Measurements from ENCODE around the gene MCRIP2.

The MCRIP2 gene

DNA sequence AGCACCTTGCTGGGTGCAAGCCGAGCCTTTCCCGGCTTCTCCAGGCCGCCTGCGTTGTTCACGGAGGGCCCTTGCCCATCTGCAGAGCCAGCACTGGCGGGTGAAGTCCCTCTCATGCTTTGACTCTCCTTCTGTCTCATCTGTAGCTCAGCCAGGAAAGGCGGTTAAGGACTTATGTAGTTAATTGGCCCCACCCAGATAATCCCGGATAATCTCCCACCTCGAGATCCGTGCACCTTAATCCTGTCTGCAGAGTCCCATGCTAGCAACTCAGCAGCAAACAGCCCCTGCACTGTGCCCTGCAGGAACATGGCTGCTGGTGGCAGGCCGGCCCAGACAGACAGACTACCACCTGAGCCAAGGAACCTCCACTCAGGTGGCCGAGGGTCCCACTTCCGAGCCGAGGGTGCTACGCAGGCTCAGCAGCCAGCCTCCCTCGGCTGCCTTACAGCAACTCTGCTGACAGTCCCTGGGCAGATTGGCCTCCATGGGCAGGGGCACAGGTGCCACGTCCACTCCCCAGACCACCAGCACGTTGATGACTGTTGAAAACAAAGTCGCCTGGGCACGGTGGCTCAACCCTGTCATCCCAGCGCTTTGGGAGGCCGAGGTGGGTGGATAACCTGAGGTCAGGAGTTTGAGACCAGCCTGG lies 34.8 kb upstream of the MCRIP2 start:
- no peak for TF ChIP-seq ZNF274 (IDR thresholded peaks at IDR 0.05; ENCODE audit: low read depth, low read length)

DNA sequence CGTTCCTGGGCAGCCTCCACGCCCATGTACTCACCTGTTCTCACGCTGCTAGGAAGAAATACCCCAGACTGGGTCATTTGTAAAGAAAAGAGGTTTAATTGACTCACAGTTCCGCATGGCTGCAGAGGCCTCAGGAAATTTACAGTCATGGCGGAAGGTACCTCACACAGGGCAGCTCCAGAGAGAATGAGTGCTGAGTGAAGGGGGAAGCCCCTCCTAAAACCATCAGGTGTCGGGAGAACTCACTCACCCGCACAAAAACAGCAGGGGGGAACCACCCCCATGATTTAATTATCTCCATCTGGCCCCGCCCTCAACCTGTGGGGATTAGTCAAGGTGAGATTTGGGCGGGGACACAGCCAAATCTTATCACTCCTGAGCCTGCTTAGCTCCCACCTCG lies 33.6 kb upstream of the MCRIP2 start:
- TF ChIP-seq ZNF274 (IDR thresholded peaks at IDR 0.05; ENCODE audit: low read depth, low read length), result no peak
- H3K4me3 ChIP-seq (ENCODE audit: low read length), result no peak overlapping the region

More for the DNA sequence above, 34.8 kb upstream of the MCRIP2 start:
- no peak overlapping the region for H3K4me3 ChIP-seq (ENCODE audit: low read length)

DNA sequence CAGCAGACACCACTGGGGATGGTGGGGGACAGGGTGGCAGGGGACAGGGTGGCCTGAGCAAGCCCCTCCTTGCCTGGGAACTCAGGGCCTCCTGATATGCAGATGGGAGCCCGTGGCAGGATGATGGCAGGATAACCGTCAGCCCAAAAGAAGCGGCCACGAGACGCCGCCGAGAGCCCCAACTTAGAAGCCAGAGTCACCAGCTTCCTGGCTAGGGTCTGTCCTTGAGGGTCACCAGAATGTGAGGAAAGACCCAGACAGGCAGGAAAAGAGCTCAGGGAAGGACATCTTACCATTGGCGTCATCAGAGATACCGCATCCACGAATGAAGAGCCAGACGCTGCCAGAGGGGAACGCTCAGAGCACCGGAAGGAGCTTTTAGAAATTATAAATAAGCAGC lies 32.3 kb upstream of the MCRIP2 start:
- no peak overlapping the region for H3K4me3 ChIP-seq (ENCODE audit: low read length)
- TF ChIP-seq ZNF274 (IDR thresholded peaks at IDR 0.05; ENCODE audit: low read depth, low read length), result no peak

DNA sequence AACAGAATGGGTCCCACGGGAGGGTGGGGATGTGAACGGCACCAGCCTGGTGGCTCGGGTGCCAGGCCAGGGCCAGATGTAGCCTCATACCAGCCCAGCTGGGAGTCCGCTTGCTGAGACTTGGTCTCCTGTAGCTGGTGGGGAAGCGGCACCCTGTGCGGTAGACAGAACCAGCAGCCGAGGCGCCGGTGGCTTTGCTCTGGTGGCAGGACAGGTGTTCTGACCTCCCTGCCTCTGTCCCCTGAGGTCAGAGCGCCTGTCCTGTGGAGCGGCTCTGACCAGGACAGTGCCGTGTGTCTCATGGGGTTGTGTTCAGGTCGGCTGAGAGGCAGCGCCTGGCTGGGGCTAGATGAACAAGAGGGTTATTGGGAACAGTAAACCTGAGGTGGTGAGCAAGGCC lies 31.6 kb upstream of the MCRIP2 start:
- no peak for TF ChIP-seq ZNF274 (IDR thresholded peaks at IDR 0.05; ENCODE audit: low read depth, low read length)
- no peak overlapping the region for H3K4me3 ChIP-seq (ENCODE audit: low read length)

DNA sequence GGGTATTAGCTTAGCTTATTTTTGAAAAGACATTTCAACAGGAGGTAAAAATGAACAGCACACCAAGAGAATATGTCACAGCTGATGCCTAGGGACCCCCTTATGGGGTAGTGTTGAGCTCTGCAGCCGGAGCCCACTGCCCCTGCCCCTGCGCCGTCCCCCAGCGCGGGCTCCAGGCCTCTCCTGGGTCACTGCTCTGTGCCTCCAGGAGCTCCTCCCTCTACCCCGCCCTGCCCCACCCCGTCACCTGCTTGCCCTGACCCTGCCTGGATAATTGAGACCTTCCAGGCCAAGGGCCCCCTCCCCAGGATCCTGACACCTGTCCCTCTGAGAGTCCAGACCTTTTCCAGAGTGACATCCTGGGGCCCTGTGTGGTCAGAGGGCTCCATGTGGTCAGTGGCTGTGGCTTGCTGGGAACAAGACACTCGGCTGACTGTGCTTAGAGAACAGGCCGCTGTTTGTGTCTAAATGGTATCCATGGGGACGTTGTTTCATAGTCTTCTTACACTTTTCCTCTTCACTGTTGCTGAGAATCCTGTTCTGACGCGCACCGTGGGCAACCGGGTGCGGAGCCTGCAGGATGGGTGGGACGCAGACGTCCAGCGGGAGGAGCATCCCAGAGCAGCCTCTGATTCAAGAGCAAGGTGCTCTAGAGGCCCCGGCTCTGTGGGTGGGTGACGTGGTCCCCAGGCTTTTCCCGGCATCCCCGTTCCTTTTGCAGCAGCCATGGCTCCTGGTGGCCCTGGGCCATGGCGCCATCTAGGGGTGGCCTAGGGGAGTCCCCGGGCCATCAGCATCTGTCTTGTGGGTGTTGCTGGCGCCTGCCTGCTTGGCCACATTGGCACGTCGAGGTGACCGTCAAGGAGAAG lies 30.9 kb upstream of the MCRIP2 start:
- no peak for TF ChIP-seq ZNF274 (IDR thresholded peaks at IDR 0.05; ENCODE audit: low read depth, low read length)
- H3K4me3 ChIP-seq (ENCODE audit: low read length), result no peak overlapping the region

DNA sequence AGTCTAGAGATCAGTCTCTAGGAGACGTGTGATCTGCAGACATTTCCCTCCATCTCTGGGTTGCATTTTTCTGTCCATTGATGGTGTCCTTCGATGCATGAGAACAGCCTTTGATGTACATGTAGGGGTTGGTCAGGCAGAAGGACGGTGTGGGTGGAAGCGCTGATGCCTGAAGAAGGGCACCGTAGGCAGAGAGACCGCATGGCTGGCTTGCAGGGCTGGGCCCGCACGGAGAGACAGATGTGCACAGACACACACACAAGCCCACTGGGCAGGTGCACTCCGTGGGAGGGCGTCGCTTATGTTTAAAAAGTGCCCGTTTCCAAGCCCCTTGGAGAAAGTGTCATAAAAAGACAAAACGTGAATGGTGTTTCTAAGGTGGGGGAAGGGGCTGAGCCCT lies 26.5 kb upstream of the MCRIP2 start:
- no peak overlapping the region for H3K4me3 ChIP-seq (ENCODE audit: low read length)
- no peak for TF ChIP-seq ZNF274 (IDR thresholded peaks at IDR 0.05; ENCODE audit: low read depth, low read length)

DNA sequence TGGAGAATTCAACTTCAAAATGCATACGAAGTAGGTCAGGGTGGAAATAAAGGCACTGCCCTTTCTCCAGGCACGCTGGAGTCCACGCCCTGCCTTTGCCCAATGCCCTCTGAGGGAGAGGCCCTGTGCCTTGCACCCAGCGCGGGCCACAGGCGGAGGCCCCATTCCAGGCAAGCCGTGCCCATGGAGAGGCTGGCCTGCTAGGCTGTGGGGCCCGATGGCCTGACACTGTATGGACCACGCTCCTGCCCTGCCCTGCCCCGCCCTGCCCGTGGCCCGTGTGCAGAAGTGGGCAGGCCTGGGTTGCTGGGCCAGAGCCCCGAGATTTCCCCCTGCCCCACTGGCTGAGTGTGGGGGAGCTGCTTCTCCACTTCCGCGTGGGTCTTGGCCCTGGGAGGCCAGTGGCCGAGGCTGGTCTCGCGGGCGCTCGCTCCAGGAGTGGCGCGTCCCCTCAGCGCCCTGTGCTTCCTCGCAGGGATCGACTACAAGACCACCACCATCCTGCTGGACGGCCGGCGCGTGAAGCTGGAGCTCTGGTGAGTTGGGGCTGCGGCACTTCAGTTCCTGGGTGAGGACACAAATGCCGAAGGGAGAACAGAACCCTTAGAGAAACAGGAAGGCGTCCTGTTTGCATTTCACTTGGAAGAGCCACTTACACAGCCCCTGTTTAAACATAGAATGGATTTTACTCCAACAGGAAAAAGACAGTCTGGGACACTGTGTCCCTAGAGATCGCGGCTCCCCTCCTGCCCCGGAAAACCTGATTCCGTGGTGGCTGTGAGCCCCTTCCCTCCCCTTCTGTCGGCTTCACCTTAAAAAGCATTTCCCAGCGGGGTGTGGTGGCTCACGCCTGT lies 24.7 kb upstream of the MCRIP2 start:
- no peak overlapping the region for H3K4me3 ChIP-seq (ENCODE audit: low read length)
- no peak for TF ChIP-seq ZNF274 (IDR thresholded peaks at IDR 0.05; ENCODE audit: low read depth, low read length)

DNA sequence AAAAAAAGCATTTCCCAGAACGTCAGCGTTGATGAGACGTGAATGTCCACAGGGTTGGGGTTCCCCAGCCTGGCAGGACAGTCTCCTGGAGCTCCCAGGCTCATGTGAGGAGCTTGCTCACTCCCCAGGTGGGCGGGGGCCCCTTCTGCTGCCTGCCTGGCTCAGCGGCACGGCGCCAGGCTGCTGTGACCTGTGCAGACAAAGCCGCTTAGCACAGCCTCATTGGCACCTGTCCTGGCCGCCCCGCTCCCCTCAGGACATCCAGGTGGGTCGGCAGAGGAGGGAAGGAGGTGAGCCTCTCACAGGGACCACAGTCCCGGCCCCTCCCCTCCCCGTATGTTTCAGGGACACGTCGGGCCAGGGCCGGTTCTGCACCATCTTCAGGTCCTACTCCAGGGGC lies 23.8 kb upstream of the MCRIP2 start:
- H3K4me3 ChIP-seq (ENCODE audit: low read length), result no peak overlapping the region
- no peak for TF ChIP-seq ZNF274 (IDR thresholded peaks at IDR 0.05; ENCODE audit: low read depth, low read length)

DNA sequence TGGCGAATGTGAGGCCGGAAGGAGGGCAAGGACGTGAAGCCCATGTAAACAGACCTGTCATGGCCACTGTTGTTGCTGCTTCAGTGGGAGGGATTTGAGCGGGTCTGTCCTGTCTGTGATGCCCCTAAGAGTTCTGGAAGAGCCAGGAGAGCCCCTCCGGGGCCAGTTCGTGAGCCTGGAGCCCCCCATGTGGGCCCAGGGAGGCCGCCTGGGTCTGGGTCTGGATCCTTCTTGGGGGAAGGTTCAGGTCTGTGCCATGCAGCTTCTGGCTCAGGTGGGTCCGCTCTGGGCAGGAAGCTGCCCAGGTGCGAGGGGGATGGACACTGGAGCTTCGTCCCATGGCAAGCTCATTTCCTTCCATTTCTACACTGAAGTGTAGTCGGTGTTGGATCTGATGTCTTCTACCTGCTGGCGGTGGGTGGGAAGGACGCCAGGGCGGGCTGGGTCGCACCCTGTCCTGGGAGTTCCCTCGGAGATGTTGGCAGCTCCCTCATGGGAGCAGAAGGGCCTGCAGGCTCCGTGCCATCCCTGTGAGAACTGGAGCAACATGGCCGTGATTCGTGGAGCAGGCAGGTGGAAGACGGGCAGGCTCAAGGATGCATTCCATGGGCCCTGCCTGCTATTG lies 22.0 kb upstream of the MCRIP2 start:
- TF ChIP-seq ZNF274 (IDR thresholded peaks at IDR 0.05; ENCODE audit: low read depth, low read length), result no peak
- H3K4me3 ChIP-seq (ENCODE audit: low read length), result no peak overlapping the region

DNA sequence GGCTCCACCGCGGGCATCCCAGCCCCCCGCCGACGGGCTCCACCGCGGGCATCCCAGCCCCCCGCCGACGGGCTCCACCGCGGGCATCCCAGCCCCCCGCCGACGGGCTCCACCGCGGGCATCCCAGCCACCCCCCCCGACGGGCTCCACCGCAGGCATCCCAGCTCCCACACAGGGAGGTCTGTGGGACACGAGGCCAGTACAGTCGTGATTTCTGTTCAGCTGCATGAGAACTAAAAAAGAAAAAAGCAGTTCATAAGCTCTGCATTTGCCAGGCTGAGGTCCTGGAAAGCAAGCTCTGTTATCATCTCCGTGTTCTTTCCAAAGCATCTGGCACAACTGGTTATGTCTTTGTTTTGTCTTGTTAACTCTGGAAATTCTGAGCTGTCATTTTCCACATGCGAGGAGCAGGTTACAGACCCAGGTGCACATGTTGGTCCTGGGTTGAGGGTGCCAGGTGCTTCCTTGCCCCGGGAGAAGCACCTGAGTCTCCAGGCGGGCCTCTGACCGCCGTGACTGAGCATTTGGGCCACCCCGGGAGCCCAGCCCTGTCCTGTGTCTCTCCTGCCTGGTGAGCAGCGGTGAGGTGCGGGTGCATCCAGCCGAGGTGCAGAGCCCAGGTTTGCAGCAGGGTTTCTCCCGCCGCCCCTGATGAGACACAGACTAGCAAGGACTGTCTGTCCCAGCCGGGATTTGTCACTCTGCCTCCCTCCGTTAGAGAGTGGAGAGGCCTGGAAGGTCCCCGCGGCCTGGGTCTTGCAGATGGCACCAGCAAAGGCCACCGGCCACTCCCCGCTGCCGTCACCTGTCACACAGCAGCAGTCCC lies 20.7 kb upstream of the MCRIP2 start:
- no peak overlapping the region for H3K4me3 ChIP-seq (ENCODE audit: low read length)
- TF ChIP-seq ZNF274 (IDR thresholded peaks at IDR 0.05; ENCODE audit: low read depth, low read length), result no peak

DNA sequence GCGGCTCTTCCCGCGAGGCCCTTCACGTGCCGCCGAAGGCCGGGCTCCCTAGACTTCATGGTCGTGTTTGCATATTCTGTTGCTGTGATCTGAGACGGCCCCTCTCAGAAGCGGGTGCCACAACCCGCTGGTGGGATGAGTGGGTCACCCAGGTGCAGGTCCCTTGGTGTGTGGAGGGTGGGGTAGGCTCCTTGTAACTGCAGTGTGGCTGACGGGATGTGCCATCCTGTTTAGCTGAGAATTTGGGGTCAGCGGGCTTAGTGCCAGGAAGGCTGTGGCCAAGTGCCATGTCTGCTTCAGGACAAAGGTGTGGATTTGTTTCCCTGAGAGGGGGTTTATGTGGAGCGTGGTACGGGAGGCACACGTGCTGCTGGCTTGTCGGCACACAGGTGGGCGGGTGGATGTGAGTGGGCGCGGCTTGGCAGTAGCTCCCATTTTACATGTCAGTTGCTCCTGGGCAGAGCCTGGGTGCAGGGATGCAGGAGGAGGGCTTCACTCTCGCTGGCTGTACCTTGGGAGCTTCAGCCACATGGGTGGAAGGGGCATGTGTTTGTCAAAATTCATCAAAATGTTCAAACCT lies 20.0 kb upstream of the MCRIP2 start:
- H3K4me3 ChIP-seq (ENCODE audit: low read length), result no peak overlapping the region
- TF ChIP-seq ZNF274 (IDR thresholded peaks at IDR 0.05; ENCODE audit: low read depth, low read length), result no peak

DNA sequence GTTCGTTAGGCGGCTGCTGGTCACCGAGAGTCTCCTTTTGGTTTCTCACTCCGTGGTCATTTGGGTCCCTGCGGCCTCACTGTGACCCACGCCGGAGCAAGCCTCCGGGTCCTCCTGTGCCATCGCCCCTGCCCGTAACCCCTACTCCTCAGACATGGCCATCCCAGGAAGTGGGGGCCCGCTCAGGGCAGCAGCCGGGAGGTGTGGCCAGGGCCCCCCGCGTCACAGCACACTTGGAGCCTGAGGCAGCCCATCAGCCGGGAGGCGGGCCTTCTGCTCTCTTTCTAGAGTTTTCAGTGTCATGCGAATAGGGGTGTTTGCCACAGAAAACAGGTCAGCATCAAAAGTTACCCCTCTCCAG lies 18.7 kb upstream of the MCRIP2 start:
- no peak overlapping the region for H3K4me3 ChIP-seq (ENCODE audit: low read length)
- no peak for TF ChIP-seq ZNF274 (IDR thresholded peaks at IDR 0.05; ENCODE audit: low read depth, low read length)

DNA sequence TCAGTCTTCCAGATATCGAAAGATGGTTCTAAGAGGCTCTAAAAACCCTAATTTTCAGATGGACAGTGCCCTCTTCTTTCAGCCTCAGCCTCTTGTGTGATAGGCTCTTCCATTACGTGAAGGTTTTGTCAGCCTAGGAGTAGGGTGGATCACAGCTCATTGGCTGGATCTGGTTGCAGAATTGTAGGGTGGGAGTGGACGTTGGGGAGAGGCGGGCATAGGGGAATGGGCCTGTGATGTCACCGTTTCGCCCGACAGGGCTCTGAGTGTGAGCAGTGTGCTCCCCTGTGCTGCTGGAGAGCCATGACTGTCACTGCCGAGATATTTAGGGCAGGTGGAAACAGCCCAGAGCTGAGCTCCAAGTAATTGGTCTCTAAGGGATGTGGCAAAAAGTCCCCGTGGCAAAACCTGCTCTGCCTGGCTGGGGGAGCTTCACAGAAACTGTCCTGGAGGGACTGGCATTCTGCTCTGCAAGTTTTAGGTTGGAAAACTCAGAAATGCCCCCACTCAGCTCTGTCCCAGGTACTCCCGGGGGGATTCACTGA lies 17.0 kb upstream of the MCRIP2 start:
- no peak overlapping the region for H3K4me3 ChIP-seq (ENCODE audit: low read length)
- no peak for TF ChIP-seq ZNF274 (IDR thresholded peaks at IDR 0.05; ENCODE audit: low read depth, low read length)

Data from GM08714 (cell line).